ENCODE measurements around the gene SLC39A1. TPM values are rescaled to one million over a fixed set of nuclear protein-coding genes. Genes with fewer than 3 reads are reported as not detected.

SLC39A1 gene
- total and polyA plus RNA-seq, 2 of the 8 experiments (the other 6 are each of a cell fraction or from before 2014, with no cell fraction given), result 238 to 337 TPM

DNA sequence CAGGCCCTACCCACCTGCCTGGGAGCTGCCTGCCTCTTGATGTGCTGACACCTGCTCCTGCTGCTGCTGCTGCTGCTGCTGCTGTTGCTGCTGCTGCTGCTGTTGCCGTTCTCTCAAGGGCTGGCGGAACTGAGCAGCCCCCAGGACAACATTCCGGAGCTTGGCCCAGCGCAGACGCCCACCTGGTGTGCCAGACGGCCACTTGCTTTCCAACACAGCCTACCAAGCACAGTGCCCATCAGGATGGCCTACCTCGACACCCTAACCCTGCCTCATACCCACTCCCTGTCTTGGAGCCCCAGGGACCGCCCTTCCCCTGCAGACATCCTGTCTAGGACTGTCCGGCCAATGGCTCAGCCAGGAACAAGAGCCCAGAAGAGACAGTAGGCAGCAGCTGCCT is 28.6 kb downstream of the SLC39A1 start:
- no peaks in the 10 kb centered on the region for H3K27me3 ChIP-seq (replicated peaks in 1 of 4; ENCODE audit: control insufficient read depth in 3 of 4, extremely low read depth in 1 of 4, insufficient read depth in 3 of 4, low read length in 3 of 4)
- H3K56ac ChIP-seq (replicated peaks; ENCODE audit: insufficient read length, low read depth, low read length), result no peak overlapping the region
- H3K79me2 ChIP-seq (ENCODE audit: control insufficient read depth in 1 of 2, insufficient read depth in 2 of 2, low read length in 2 of 2), result no peaks in the 10 kb centered on the region
- H3K23me2 ChIP-seq (ENCODE audit: low read depth, low read length), result no peaks in the 10 kb centered on the region
- no peak overlapping the region for H2BK12ac ChIP-seq (ENCODE audit: low read depth, low read length)
- no peak overlapping the region for H3K18ac ChIP-seq (ENCODE audit: extremely low read depth, low read length)
- TF ChIP-seq TAF1 (IDR thresholded peaks at IDR 0.05; ENCODE audit: low read depth, low read length) (no peak), KDM4A (IDR thresholded peaks at IDR 0.05; ENCODE audit: low read depth, low read length, severe bottlenecking) (no peak), TBP (IDR thresholded peaks at IDR 0.05; ENCODE audit: low read depth, low read length) (no peak), NRF1 (IDR thresholded peaks at IDR 0.05; ENCODE audit: low read depth, low read length) (no peak), GTF2F1 (IDR thresholded peaks at IDR 0.05; ENCODE audit: borderline replicate concordance, low read depth, low read length) (no peak), CHD1 (IDR thresholded peaks at IDR 0.05; ENCODE audit: low read depth, low read length) (no peak), POLR2A (IDR thresholded peaks at IDR 0.05; ENCODE audit: control extremely low read depth in 1 of 2, low read depth in 2 of 2, low read length in 2 of 2) (no peak), KDM1A (IDR thresholded peaks at IDR 0.05; ENCODE audit: borderline replicate concordance, low read length) (no peak), MAFK (IDR thresholded peaks at IDR 0.05; ENCODE audit: low read depth, low read length) (no peak), BCL11A (IDR thresholded peaks at IDR 0.05; ENCODE audit: low read depth in 2 of 2, low read length in 2 of 2) (no peak)
- TF ChIP-seq, protein P1, sequence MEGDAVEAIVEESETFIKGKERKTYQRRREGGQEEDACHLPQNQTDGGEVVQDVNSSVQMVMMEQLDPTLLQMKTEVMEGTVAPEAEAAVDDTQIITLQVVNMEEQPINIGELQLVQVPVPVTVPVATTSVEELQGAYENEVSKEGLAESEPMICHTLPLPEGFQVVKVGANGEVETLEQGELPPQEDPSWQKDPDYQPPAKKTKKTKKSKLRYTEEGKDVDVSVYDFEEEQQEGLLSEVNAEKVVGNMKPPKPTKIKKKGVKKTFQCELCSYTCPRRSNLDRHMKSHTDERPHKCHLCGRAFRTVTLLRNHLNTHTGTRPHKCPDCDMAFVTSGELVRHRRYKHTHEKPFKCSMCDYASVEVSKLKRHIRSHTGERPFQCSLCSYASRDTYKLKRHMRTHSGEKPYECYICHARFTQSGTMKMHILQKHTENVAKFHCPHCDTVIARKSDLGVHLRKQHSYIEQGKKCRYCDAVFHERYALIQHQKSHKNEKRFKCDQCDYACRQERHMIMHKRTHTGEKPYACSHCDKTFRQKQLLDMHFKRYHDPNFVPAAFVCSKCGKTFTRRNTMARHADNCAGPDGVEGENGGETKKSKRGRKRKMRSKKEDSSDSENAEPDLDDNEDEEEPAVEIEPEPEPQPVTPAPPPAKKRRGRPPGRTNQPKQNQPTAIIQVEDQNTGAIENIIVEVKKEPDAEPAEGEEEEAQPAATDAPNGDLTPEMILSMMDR (IDR thresholded peaks at IDR 0.05; ENCODE audit: control extremely low read depth in 1 of 3, insufficient read depth in 1 of 3, low read depth in 1 of 3, low read length in 3 of 3), result no peak
- TF ChIP-seq, protein P2, sequence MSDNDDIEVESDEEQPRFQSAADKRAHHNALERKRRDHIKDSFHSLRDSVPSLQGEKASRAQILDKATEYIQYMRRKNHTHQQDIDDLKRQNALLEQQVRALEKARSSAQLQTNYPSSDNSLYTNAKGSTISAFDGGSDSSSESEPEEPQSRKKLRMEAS (IDR thresholded peaks at IDR 0.05), result no peak
- H4K5ac ChIP-seq (ENCODE audit: insufficient read length, low read depth, low read length), result no peak overlapping the region
- no peak overlapping the region for H2BK120ac ChIP-seq (replicated peaks; ENCODE audit: low read depth, low read length)
- H4K20me1 ChIP-seq (replicated peaks in 1 of 2; ENCODE audit: control insufficient read depth in 1 of 2, insufficient read depth in 2 of 2, low read length in 2 of 2), result peaks cover 0 to 13% of the 10 kb centered on the region in 2 experiments
- no peak overlapping the region for H2BK5ac ChIP-seq (ENCODE audit: low read depth, low read length)
- no peak overlapping the region for H3K4me3 ChIP-seq (ENCODE audit: extremely low read depth in 1 of 4, insufficient read depth in 2 of 4, low read depth in 3 of 4, low read length in 4 of 4)
- H3K79me1 ChIP-seq (ENCODE audit: low read depth, low read length), result no peaks in the 10 kb centered on the region; the same call in 1 of the 2 replicates
- no peaks in the 10 kb centered on the region for H3K4me1 ChIP-seq (replicated peaks in 1 of 4; ENCODE audit: control insufficient read depth in 3 of 4, insufficient read depth in 4 of 4, low read length in 3 of 4)
- WGBS, 2 experiments (ENCODE audit: extremely low coverage in 1 of 2, insufficient coverage in 1 of 2, insufficient read length in 1 of 2, insufficient replicate concordance in 2 of 2, low coverage in 1 of 2, low lambda C conversion rate in 2 of 2, missing lambda C conversion rate in 1 of 2), result 89% methylated on average over 9 of the region's 9 CpGs; no CpG with 5 or more reads in 1 of the 2 experiments
- no peak overlapping the region for H4K8ac ChIP-seq (ENCODE audit: extremely low read depth, insufficient read depth, low read length)
- H2AK5ac ChIP-seq (ENCODE audit: low read depth, low read length), result no peak overlapping the region
- no peaks in the 10 kb centered on the region for H3K9me3 ChIP-seq (ENCODE audit: insufficient read depth in 2 of 2, low read depth in 1 of 2, low read length in 1 of 2)
- peaks cover 12 to 63% (median 49%) of the 10 kb centered on the region in 4 experiments for H3K36me3 ChIP-seq (ENCODE audit: control insufficient read depth in 2 of 4, insufficient read depth in 4 of 4, low read length in 3 of 4)
- no peak overlapping the region for H2BK15ac ChIP-seq (ENCODE audit: low read length)
- H3K23ac ChIP-seq (ENCODE audit: insufficient read length), result no peak overlapping the region
- H4K91ac ChIP-seq (replicated peaks; ENCODE audit: insufficient read length, low read length), result no peak overlapping the region
- H3K27ac ChIP-seq (ENCODE audit: low read depth, low read length), result no peak overlapping the region
- ChIA-PET CTCF (ENCODE audit: partially characterized antibody) (interaction anchor here (0.8 to 1.8 kb wide), 3 partner anchors 9 to 12 kb away, joined by 4 to 5 read pairs (median 5); partner anchors contain the start of genes DENND4B and GATAD2B), POLR2A (ENCODE audit: partially characterized antibody) (interaction anchor here (1.0 to 3.7 kb wide), 5 partner anchors 9 to 56 kb away, joined by 3 to 24 read pairs (median 6); partner anchors contain the start of genes DENND4B, GATAD2B and RPS27)
- H3K14ac ChIP-seq (ENCODE audit: insufficient read length), result no peak overlapping the region
- no peak overlapping the region for H3K4me2 ChIP-seq (ENCODE audit: insufficient read depth in 1 of 2, low read depth in 2 of 2, low read length in 2 of 2)
- H3K9ac ChIP-seq (replicated peaks in 1 of 4; ENCODE audit: extremely low read depth in 1 of 4, low read depth in 3 of 4, low read length in 3 of 4), result no peak overlapping the region
- H2BK20ac ChIP-seq (ENCODE audit: low read length), result no peak overlapping the region
- DNase-seq (ENCODE audit: low read depth in 1 of 2, low spot score in 2 of 2) (no peak), FAIRE-seq (no peak)
- H3K4ac ChIP-seq (replicated peaks; ENCODE audit: insufficient read length, low read depth, low read length), result no peak overlapping the region
- no peak overlapping the region for H2AFZ ChIP-seq (ENCODE audit: low read length)
